Type B pancreatic cell (in vitro differentiated cells): ENCODE measurements around the gene DTNBP1. TPM values are rescaled to one million over a fixed set of nuclear protein-coding genes. Genes with fewer than 3 reads are reported as not detected.

ENCODE experiments used
- DNase-seq: peaks from one replicate; pipeline ENCODE4 v3.0.0; 2021; ENCODE audit warnings: mixed read lengths; ENCODE audit not compliant: unreplicated experiment; ENCODE audit errors: extremely low spot score
- H3K27ac Mint-ChIP-seq: 2 replicates; pipeline ENCODE4 v1.8.0; 2021; ENCODE audit warnings: mild to moderate bottlenecking, mixed read lengths
- H3K27me3 Mint-ChIP-seq: 2 replicates; pipeline ENCODE4 v1.8.0; 2021; ENCODE audit warnings: mixed read lengths
- H3K36me3 Mint-ChIP-seq: 2 replicates; pipeline ENCODE4 v1.8.0; 2021; ENCODE audit warnings: mixed read lengths
- H3K4me1 Mint-ChIP-seq: one replicate; pipeline ENCODE4 v1.8.0; 2021; ENCODE audit warnings: mixed read lengths; ENCODE audit not compliant: unreplicated experiment
- H3K4me3 Mint-ChIP-seq: 2 replicates; pipeline ENCODE4 v1.8.0; 2021; ENCODE audit warnings: mild to moderate bottlenecking, mixed read lengths
- H3K9me3 Mint-ChIP-seq: 2 replicates; pipeline ENCODE4 v1.8.0; 2021; ENCODE audit warnings: mixed read lengths
- total RNA-seq: library from RNA; stranded (reverse); gene quantifications from 2 replicates; pipeline ENCODE4 v1.2.1, GENCODE V29; 2021; ENCODE audit warnings: low replicate concordance
- TF ChIP-seq, protein P1 (sequence below): fragments of 200-600 bp; sonication (generic); conservative IDR thresholded peaks from 2 replicates; pipeline ENCODE4 v1.5.0; 2021; ENCODE audit warnings: antibody characterized with exemption, mild to moderate bottlenecking

Gene DTNBP1
- total RNA-seq, 1 donor from 2014 or later: 11.6 TPM

DNA sequence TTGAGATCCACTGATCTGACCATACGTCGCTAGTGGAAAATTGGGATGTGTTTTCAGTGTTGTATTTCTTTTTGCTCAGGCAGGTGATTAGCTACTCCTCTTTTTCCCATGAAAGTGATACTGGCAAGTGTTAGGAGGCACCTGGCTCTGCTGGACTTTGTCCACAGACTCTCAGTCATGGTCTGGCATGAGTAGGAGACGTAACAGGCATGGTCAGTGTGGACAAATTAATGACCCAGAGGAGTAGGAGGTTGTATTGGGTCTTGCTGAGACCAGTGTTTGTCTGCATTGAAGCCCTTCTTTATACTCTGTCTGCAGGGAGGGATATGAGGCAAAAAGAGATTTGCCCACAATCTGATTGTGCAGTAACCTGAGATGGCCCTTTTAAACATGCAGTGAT, 178.7 kb downstream of the DTNBP1 start:
- peaks cover 19% of the 10 kb centered on the region for H3K36me3 Mint-ChIP-seq
- H3K27me3 Mint-ChIP-seq: no peaks in the 10 kb centered on the region
- no peak for DNase-seq
- TF ChIP-seq, protein P1, sequence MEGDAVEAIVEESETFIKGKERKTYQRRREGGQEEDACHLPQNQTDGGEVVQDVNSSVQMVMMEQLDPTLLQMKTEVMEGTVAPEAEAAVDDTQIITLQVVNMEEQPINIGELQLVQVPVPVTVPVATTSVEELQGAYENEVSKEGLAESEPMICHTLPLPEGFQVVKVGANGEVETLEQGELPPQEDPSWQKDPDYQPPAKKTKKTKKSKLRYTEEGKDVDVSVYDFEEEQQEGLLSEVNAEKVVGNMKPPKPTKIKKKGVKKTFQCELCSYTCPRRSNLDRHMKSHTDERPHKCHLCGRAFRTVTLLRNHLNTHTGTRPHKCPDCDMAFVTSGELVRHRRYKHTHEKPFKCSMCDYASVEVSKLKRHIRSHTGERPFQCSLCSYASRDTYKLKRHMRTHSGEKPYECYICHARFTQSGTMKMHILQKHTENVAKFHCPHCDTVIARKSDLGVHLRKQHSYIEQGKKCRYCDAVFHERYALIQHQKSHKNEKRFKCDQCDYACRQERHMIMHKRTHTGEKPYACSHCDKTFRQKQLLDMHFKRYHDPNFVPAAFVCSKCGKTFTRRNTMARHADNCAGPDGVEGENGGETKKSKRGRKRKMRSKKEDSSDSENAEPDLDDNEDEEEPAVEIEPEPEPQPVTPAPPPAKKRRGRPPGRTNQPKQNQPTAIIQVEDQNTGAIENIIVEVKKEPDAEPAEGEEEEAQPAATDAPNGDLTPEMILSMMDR: no peak
- H3K4me1 Mint-ChIP-seq: peaks cover 42% of the 10 kb centered on the region
- H3K4me3 Mint-ChIP-seq: no peak overlapping the region
- peak overlapping the region; percentile 21 for H3K27ac Mint-ChIP-seq
- H3K9me3 Mint-ChIP-seq: peaks cover under 1% of the 10 kb centered on the region

DNA sequence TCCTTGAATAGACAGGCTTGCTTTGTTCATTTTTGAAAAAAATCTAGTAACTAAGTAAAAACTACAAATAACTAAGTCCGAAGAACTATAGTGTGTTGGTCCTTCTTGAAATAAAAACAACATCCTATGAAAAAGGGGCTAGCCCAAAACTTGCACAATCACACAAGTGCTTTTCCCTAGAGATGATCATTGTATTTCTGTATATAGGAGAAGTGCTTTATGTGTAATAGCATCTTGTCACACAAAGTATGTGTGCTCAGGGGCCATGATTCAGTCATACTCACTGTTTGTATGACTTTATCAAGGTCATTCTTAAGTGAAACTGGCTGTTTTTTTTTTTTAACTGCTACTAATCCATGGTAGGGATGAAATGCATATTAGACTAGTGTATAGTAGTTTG, 179.8 kb downstream of the DTNBP1 start:
- peaks cover 3% of the 10 kb centered on the region for H3K9me3 Mint-ChIP-seq
- H3K36me3 Mint-ChIP-seq: peaks cover 26% of the 10 kb centered on the region
- TF ChIP-seq, protein P1: no peak
- no peak overlapping the region for H3K4me3 Mint-ChIP-seq
- H3K4me1 Mint-ChIP-seq: peaks cover 46% of the 10 kb centered on the region
- H3K27me3 Mint-ChIP-seq: no peaks in the 10 kb centered on the region
- H3K27ac Mint-ChIP-seq: no peak overlapping the region
- no peak for DNase-seq

DNA sequence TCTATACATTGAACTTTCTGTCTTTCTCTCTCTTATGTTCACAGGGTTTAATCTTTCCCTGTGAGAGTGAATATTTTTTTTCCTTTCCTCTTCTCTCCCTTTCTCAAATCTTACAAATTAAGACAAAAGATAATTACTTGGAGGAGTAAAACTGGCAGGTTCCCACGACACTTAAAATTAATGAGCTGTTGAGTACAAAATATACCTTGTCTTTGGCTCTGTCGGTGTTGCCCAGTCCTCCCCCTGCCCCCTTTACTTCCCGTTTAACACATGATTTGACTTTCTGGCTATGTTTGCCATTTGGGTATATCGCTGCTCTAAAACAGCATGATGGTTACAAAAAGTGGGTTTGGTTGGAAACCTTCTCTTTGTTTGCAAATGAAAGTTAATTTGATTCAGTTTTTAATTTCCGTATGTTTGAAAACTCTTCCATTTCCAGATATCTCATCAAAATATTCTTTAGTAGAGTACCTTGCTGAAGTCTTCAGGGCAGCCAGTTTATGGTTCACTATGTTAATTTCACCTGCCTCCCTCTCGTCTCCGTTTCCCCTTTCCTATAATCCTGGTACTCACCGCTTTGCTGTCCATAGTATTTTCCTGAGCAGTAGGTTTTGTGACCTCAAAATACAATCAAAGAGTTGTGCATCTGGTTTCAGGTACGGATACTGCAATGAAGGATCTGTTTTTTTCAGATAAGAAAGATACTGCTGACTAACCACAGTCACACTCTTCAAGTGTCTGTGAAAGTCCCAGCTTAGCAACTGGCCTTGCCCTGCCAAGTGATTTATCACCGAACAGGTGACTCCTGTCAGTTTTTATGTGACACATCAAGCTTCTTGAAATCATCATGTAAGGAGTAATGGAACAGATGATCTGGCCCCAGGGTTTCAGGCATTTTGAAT, 181.2 kb downstream of the DTNBP1 start:
- Mint-ChIP-seq H3K27ac (peak overlapping the region; percentile 71), H3K36me3 (peaks cover 27% of the 10 kb centered on the region), H3K27me3 (no peaks in the 10 kb centered on the region), H3K4me3 (peak overlapping the region; percentile 5), H3K4me1 (peaks cover 58% of the 10 kb centered on the region), H3K9me3 (peaks cover 3% of the 10 kb centered on the region)
- TF ChIP-seq, protein P1: no peak
- DNase-seq: no peak

DNA sequence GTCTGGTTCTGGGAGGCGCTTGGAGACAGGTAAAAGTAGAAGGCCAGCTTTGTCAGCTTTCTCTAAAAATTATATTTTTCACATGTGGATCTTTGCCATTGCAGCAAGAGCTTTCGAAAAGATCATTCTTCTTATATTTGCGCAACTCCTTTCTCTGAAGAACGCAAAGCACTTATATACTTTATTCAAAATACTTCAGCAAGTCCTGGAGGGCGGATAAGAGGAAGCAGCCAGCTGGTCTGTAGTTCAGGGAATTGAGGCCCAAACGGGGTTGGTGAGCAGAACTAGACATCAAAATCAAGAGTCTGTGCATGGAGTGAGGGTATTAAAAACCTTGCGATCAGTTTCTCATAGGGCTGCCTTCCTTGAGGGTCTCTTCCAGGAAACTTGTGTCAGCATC, 182.3 kb downstream of the DTNBP1 start:
- TF ChIP-seq, protein P1: no peak
- H3K27me3 Mint-ChIP-seq: no peaks in the 10 kb centered on the region
- H3K4me1 Mint-ChIP-seq: peaks cover 62% of the 10 kb centered on the region
- no peak overlapping the region for H3K4me3 Mint-ChIP-seq
- peaks cover 30% of the 10 kb centered on the region for H3K36me3 Mint-ChIP-seq
- DNase-seq: no peak
- H3K27ac Mint-ChIP-seq: peak overlapping the region; percentile 10
- H3K9me3 Mint-ChIP-seq: peaks cover 3% of the 10 kb centered on the region

DNA sequence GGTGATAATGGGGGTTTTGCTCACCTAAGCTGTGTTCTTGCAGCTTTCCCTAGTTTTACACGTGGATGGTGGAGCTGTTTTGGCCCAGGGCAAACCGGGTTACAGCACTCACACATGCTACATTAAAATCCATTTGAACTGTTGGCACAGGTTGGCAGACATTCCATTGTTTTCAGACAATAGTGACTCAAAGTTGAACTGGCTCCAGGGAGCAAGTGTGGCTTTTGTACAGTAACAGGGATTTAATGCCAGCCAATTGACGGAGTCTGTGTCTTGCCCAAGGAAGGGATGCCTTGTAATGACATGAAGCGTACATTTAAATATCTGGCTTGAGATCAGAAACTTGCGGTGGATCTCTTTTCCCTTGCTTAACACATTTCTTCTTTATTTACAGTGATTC, 183.1 kb downstream of the DTNBP1 start:
- TF ChIP-seq, protein P1: no peak
- no peak for DNase-seq
- H3K4me3 Mint-ChIP-seq: no peak overlapping the region
- H3K9me3 Mint-ChIP-seq: peaks cover 3% of the 10 kb centered on the region
- no peaks in the 10 kb centered on the region for H3K27me3 Mint-ChIP-seq
- peaks cover 32% of the 10 kb centered on the region for H3K36me3 Mint-ChIP-seq
- peak overlapping the region; percentile 10 for H3K27ac Mint-ChIP-seq
- peaks cover 63% of the 10 kb centered on the region for H3K4me1 Mint-ChIP-seq
